OCI-LY1 (cell line): ENCODE results near the gene USP19.

Experiments
- H2AFZ ChIP-seq: fragments of 200-600 bp; sonication (generic), shearing (Covaris generic); 2 replicates; pipeline ENCODE4 v1.6.0; 2014; ENCODE audit warnings: antibody characterized with exemption, mild to moderate bottlenecking, low read length
- H3F3A ChIP-seq: fragments of 200-600 bp; sonication (generic), shearing (Covaris generic); 2 replicates; pipeline ENCODE4 v1.6.0; 2014; ENCODE audit warnings: mild to moderate bottlenecking, antibody characterized with exemption, low read length, moderate library complexity; ENCODE audit not compliant: insufficient read depth
- H3K27ac ChIP-seq: fragments of 200-600 bp; sonication (generic); 2 replicates; pipeline ENCODE4 v1.5.1; 2014; ENCODE audit warnings: low read length, mixed run types, mild to moderate bottlenecking, low read depth; ENCODE audit not compliant: poor library complexity, severe bottlenecking
- H3K27me3 ChIP-seq: fragments of 200-600 bp; sonication (generic); 2 replicates; pipeline ENCODE4 v1.6.0; 2014; ENCODE audit warnings: antibody characterized with exemption, mild to moderate bottlenecking, low read length, moderate library complexity; ENCODE audit not compliant: insufficient read depth
- H3K36me3 ChIP-seq: fragments of 200-600 bp; sonication (generic); 2 replicates; pipeline ENCODE4 v1.6.1; 2014; ENCODE audit warnings: mild to moderate bottlenecking, antibody characterized with exemption, low read length, moderate library complexity, mixed read lengths; ENCODE audit not compliant: insufficient read depth
- H3K4me1 ChIP-seq: fragments of 200-600 bp; sonication (generic); 2 replicates; pipeline ENCODE4 v1.5.1; 2014; ENCODE audit warnings: mild to moderate bottlenecking, low read length, moderate library complexity; ENCODE audit not compliant: insufficient read depth, severe bottlenecking
- H3K4me2 ChIP-seq: fragments of 200-600 bp; sonication (generic), shearing (Covaris generic); 2 replicates; pipeline ENCODE4 v1.6.1; 2014; ENCODE audit warnings: low read length
- H3K4me3 ChIP-seq: fragments of 200-600 bp; sonication (generic); 2 replicates; pipeline ENCODE4 v1.5.1; 2014; ENCODE audit warnings: low read length, low read depth, mild to moderate bottlenecking, mixed read lengths; ENCODE audit not compliant: poor library complexity, severe bottlenecking
- H3K79me2 ChIP-seq: fragments of 200-600 bp; shearing (Covaris generic); 2 replicates; pipeline ENCODE4 v1.6.1; 2016; ENCODE audit warnings: mixed run types, low read length, mixed read lengths; ENCODE audit not compliant: insufficient read depth
- H3K9ac ChIP-seq: fragments of 200-600 bp; sonication (generic), shearing (Covaris generic); 2 replicates; pipeline ENCODE4 v1.6.1; 2014; ENCODE audit warnings: mild to moderate bottlenecking, low read length, mixed read lengths
- H3K9me2 ChIP-seq: fragments of 200-600 bp; sonication (generic), shearing (Covaris generic); 2 replicates; pipeline ENCODE4 v1.6.1; 2014; ENCODE audit warnings: low read depth, mild to moderate bottlenecking, low read length, mixed read lengths
- H3K9me3 ChIP-seq: fragments of 200-600 bp; shearing (Covaris generic); 2 replicates; pipeline ENCODE4 v1.6.1; 2014; ENCODE audit warnings: low read length, mixed read lengths
- H4K20me1 ChIP-seq: fragments of 200-600 bp; sonication (generic), shearing (Covaris generic); 2 replicates; pipeline ENCODE4 v1.6.0; 2016; ENCODE audit warnings: mild to moderate bottlenecking, low read length; ENCODE audit not compliant: insufficient read depth
- CTCF ChIP-seq: fragments of 200-600 bp; sonication (generic), shearing (Covaris generic); IDR thresholded peaks from 2 replicates; pipeline ENCODE4 v1.5.1; 2017; ENCODE audit warnings: mild to moderate bottlenecking, antibody characterized with exemption, low read length, moderate library complexity, mixed read lengths
- EZH2 ChIP-seq: fragments of 200-600 bp; sonication (generic), shearing (Covaris generic); IDR thresholded peaks from 2 replicates; pipeline ENCODE4 v1.8.0; 2017; ENCODE audit warnings: borderline replicate concordance, mixed run types, mild to moderate bottlenecking, antibody characterized with exemption, low read length, moderate library complexity, mixed read lengths

Gene USP19

GRCh38 chr3:49165771-49166751 is 45.4 kb upstream of the USP19 start, which contains the start of gene CCDC71:
Gene CCDC71 (minus strand): TSS chr3:49166331. CDS start chr3:49164208, 2,123 bp downstream.
- Histone ChIP-seq H4K20me1 (no peaks in the 10 kb centered on the region), H3K4me3 (peak within 1 kb of the TSS; percentile 95), H3K79me2 (peaks cover 10% of the 10 kb centered on the region), H2AFZ (peak within 1 kb of the TSS; percentile 68; the same call in 1 of the 2 replicates), H3K27ac (peak within 1 kb of the TSS; percentile 42), H3F3A (no peaks in the 10 kb centered on the region), H3K9me3 (no peaks in the 10 kb centered on the region), H3K4me2 (peak within 1 kb of the TSS; percentile 94), H3K4me1 (peaks cover 23% of the 10 kb centered on the region), H3K9ac (peak within 1 kb of the TSS; percentile 87), H3K27me3 (no peaks in the 10 kb centered on the region), H3K9me2 (no peaks in the 10 kb centered on the region), H3K36me3 (peaks cover 34% of the 10 kb centered on the region)
- TF ChIP-seq EZH2 = no peak
- no peak for TF ChIP-seq CTCF

- Histone ChIP-seq H3K4me1 (peaks cover 22% of the 10 kb centered on the region), H3K9ac (peak overlapping the region; percentile 87), H3K9me2 (no peaks in the 10 kb centered on the region), H3K4me2 (peak overlapping the region; percentile 90), H3K27me3 (no peaks in the 10 kb centered on the region), H4K20me1 (no peaks in the 10 kb centered on the region), H3K27ac (no peak overlapping the region), H3K36me3 (peaks cover 34% of the 10 kb centered on the region), H2AFZ (no peak overlapping the region), H3F3A (no peaks in the 10 kb centered on the region), H3K4me3 (peak overlapping the region; percentile 95), H3K9me3 (no peaks in the 10 kb centered on the region), H3K79me2 (peaks cover 10% of the 10 kb centered on the region)
- TF ChIP-seq CTCF (no peak), EZH2 (no peak)
Measured at GRCh38 chr3:49164983-49165720, 44.5 kb upstream of the USP19 start.

- Histone ChIP-seq H4K20me1 (no peaks in the 10 kb centered on the region), H3K27me3 (no peaks in the 10 kb centered on the region), H3K36me3 (peaks cover 34% of the 10 kb centered on the region), H3K4me3 (no peak overlapping the region), H3K9me3 (no peaks in the 10 kb centered on the region), H3K9me2 (no peaks in the 10 kb centered on the region), H3K27ac (no peak overlapping the region), H2AFZ (no peak overlapping the region), H3F3A (no peaks in the 10 kb centered on the region), H3K9ac (no peak overlapping the region), H3K79me2 (peaks cover 10% of the 10 kb centered on the region), H3K4me2 (no peak overlapping the region), H3K4me1 (peaks cover 22% of the 10 kb centered on the region)
- TF ChIP-seq EZH2 (no peak), CTCF (no peak)
Measured at GRCh38 chr3:49163609-49164008, 43.0 kb upstream of the USP19 start.
